Caco-2 (cell line): Measurements from ENCODE around the gene MRGPRG. TPM values are rescaled to one million over a fixed set of nuclear protein-coding genes. Genes with fewer than 3 reads are reported as not detected.

Experiments
- BruUV-seq: library from RNA; stranded (reverse); fragments of 400-500 nt; replicated peaks from 2 replicates; lab custom pipeline; 2021; lab: Mats Ljungman, UMichigan
- CTCF ChIA-PET: fragments of 300-600 bp; sonication (Branson Sonifier 250); formaldehyde crosslinking; loops from one replicate; lab custom pipeline; 2022; ENCODE audit warnings: antibody characterized with exemption; lab: Charles Lee
- POLR2A ChIA-PET: fragments of 300-600 bp; sonication (Branson Sonifier 250); formaldehyde crosslinking; loops from one replicate; lab custom pipeline; 2022; ENCODE audit warnings: antibody characterized with exemption; lab: Charles Lee
- DNase-seq, 2 experiments: peaks; one replicate each; pipeline versions ENCODE4 v3.0.0 to v3.0.0-alpha.2; 2020 to 2022
- H3K27me3 ChIP-seq: replicated peaks from 2 replicates; pipeline ENCODE4 v1.6.0; 2011; ENCODE audit warnings: low read length; ENCODE audit not compliant: control insufficient read depth, insufficient read depth
- H3K36me3 ChIP-seq: 2 replicates; pipeline ENCODE4 v1.5.1; 2011; ENCODE audit warnings: low read length; ENCODE audit not compliant: control insufficient read depth, insufficient read depth
- H3K4me1 ChIP-seq: fragments of 250-450 bp; sonication (Bioruptor Pico); 2 replicates; pipeline ENCODE4 v1.5.1; 2020; ENCODE audit warnings: mild to moderate bottlenecking
- H3K4me3 ChIP-seq: 2 replicates; pipeline ENCODE4 v1.5.1; 2011; ENCODE audit warnings: low read depth, mild to moderate bottlenecking, control low read depth, low read length
- H3K9me3 ChIP-seq: fragments of 250-450 bp; sonication (Bioruptor Pico); 2 replicates; pipeline ENCODE4 v1.5.1; 2020; ENCODE audit warnings: mild to moderate bottlenecking, moderate library complexity
- H3K27ac Mint-ChIP-seq: one replicate; pipeline ENCODE4 v1.8.0; 2022; ENCODE audit warnings: mixed read lengths; ENCODE audit not compliant: unreplicated experiment
- H3K27me3 Mint-ChIP-seq: one replicate; pipeline ENCODE4 v1.8.0; 2022; ENCODE audit warnings: mixed read lengths; ENCODE audit not compliant: insufficient read depth, unreplicated experiment
- H3K36me3 Mint-ChIP-seq: one replicate; pipeline ENCODE4 v1.8.0; 2022; ENCODE audit warnings: mild to moderate bottlenecking, mixed read lengths; ENCODE audit not compliant: insufficient read depth, unreplicated experiment
- H3K4me1 Mint-ChIP-seq: one replicate; pipeline ENCODE4 v1.8.0; 2022; ENCODE audit warnings: low read depth, mixed read lengths; ENCODE audit not compliant: unreplicated experiment
- H3K4me3 Mint-ChIP-seq: one replicate; pipeline ENCODE4 v1.8.0; 2022; ENCODE audit warnings: mild to moderate bottlenecking, moderate library complexity, mixed read lengths; ENCODE audit not compliant: unreplicated experiment
- H3K9me3 Mint-ChIP-seq: one replicate; pipeline ENCODE4 v1.8.0; 2022; ENCODE audit warnings: mixed read lengths; ENCODE audit not compliant: unreplicated experiment
- intact Hi-C: fragments of 100-400 bp; cut with micrococcal nuclease; formaldehyde crosslinking; loops from one replicate; pipeline ENCODE4 v1.10.0; 2022; ENCODE audit not compliant: unreplicated experiment
- total RNA-seq: library from RNA; stranded (reverse); gene quantifications from 2 replicates; pipeline ENCODE4 v1.2.3, GENCODE V29; 2022
- TF ChIP-seq, protein P1 (sequence below), 2 experiments: fragments of 200-600 bp in 1 of 2; IDR thresholded peaks; 1 replicate in 1 of 2; 2 replicates in 1 of 2; pipeline versions ENCODE4 v1.5.1 to v1.8.0; 2011 to 2022; ENCODE audit warnings: antibody characterized with exemption in 1 of 2, control low read depth in 1 of 2, inconsistent platforms in 1 of 2, low read depth in 1 of 2, low read length in 1 of 2, mild to moderate bottlenecking in 1 of 2, moderate library complexity in 1 of 2; ENCODE audit not compliant: insufficient read depth in 1 of 2, severe bottlenecking in 1 of 2, unreplicated experiment in 1 of 2

Gene MRGPRG
- total RNA-seq, 1 experiment from 2014 or later, result not detected

GRCh38 chr11:3197878-3198528, 20.6 kb downstream of the MRGPRG start:
- Mint-ChIP-seq H3K27ac (no peak overlapping the region), H3K36me3 (no peaks in the 10 kb centered on the region), H3K27me3 (peaks cover 3% of the 10 kb centered on the region), H3K4me3 (no peak overlapping the region), H3K4me1 (no peaks in the 10 kb centered on the region), H3K9me3 (no peaks in the 10 kb centered on the region)
- Histone ChIP-seq H3K4me1 (no peaks in the 10 kb centered on the region), H3K4me3 (no peak overlapping the region), H3K27me3 (peaks cover 2% of the 10 kb centered on the region), H3K9me3 (no peaks in the 10 kb centered on the region), H3K36me3 (no peaks in the 10 kb centered on the region)
- TF ChIP-seq, protein P1, sequence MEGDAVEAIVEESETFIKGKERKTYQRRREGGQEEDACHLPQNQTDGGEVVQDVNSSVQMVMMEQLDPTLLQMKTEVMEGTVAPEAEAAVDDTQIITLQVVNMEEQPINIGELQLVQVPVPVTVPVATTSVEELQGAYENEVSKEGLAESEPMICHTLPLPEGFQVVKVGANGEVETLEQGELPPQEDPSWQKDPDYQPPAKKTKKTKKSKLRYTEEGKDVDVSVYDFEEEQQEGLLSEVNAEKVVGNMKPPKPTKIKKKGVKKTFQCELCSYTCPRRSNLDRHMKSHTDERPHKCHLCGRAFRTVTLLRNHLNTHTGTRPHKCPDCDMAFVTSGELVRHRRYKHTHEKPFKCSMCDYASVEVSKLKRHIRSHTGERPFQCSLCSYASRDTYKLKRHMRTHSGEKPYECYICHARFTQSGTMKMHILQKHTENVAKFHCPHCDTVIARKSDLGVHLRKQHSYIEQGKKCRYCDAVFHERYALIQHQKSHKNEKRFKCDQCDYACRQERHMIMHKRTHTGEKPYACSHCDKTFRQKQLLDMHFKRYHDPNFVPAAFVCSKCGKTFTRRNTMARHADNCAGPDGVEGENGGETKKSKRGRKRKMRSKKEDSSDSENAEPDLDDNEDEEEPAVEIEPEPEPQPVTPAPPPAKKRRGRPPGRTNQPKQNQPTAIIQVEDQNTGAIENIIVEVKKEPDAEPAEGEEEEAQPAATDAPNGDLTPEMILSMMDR (IDR thresholded peaks at IDR 0.05; ENCODE audit: insufficient read depth in 1 of 2, low read depth in 1 of 2, low read length in 1 of 2, severe bottlenecking in 1 of 2, unreplicated experiment in 1 of 2), result no peak
- DNase-seq, result no peak
- CTCF ChIA-PET, result no interaction called here
- no TSS peak for BruUV-seq
- intact Hi-C loops, result no loop called here
- POLR2A ChIA-PET, result no interaction called here

GRCh38 chr11:3197044-3197695, 21.4 kb downstream of the MRGPRG start:
- no TSS peak for BruUV-seq
- no peak overlapping the region for H3K4me3 ChIP-seq
- H3K9me3 ChIP-seq, result no peaks in the 10 kb centered on the region
- no peaks in the 10 kb centered on the region for H3K4me1 ChIP-seq
- H3K9me3 Mint-ChIP-seq, result no peaks in the 10 kb centered on the region
- no peak overlapping the region for H3K4me3 Mint-ChIP-seq
- intact Hi-C loops, result no loop called here
- TF ChIP-seq, protein P1 (IDR thresholded peaks at IDR 0.05; ENCODE audit: insufficient read depth in 1 of 2, low read depth in 1 of 2, low read length in 1 of 2, severe bottlenecking in 1 of 2, unreplicated experiment in 1 of 2), result no peak
- DNase-seq, result no peak
- ChIA-PET CTCF (no interaction called here), POLR2A (no interaction called here)
- peaks cover 1% of the 10 kb centered on the region for H3K27me3 ChIP-seq
- no peaks in the 10 kb centered on the region for H3K36me3 ChIP-seq
- no peaks in the 10 kb centered on the region for H3K4me1 Mint-ChIP-seq
- H3K36me3 Mint-ChIP-seq, result no peaks in the 10 kb centered on the region
- no peak overlapping the region for H3K27ac Mint-ChIP-seq
- peaks cover 3% of the 10 kb centered on the region for H3K27me3 Mint-ChIP-seq

DNA sequence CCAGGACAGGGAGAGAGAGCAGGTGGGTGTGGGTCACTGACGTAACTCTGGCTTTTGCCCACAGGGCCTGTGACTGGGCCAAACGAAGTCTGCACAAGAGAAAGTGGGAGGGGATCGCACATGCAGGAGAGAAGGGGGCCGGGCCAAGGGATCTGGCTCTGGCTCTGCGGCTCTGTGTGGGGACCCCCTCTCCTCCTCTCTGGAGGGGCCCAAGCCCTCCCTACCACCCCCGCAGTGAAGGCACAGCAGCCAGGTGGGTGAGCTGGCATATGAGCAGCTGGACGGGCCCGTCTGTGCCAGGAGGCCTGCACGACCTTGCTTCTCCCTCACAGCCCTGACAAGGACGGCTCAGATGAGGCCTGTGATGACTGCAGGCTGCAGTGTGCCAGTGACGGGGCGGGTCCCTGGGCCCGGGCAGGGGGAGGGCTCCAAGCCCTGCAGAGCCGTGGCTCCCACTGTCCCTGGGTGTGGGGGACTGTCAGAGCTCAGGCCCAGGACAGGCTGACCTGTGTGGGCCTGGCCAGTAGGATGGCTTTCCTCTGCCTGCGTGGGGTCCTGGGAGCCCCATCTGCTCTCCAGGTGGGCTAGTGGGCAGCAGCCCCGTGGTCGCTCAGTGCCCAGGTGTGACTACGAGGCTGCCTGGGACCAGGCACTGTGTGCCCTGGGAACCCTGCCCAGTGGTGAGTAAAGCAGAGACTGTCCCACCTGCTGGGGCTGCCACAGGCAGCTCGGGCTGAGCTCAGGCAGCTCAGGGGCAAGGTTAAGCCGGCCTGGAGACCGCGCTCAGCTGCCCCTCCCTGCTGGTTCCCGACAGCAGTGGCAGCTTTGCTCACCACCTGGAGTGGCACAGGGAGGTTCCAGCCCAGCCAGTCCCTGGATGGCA, 22.2 kb downstream of the MRGPRG start:
- no peaks in the 10 kb centered on the region for H3K36me3 Mint-ChIP-seq
- H3K36me3 ChIP-seq, result no peaks in the 10 kb centered on the region
- intact Hi-C loops, result no loop called here
- H3K4me3 Mint-ChIP-seq, result no peak overlapping the region
- TF ChIP-seq, protein P1 (IDR thresholded peaks at IDR 0.05; ENCODE audit: insufficient read depth in 1 of 2, low read depth in 1 of 2, low read length in 1 of 2, severe bottlenecking in 1 of 2, unreplicated experiment in 1 of 2), result no peak
- ChIA-PET CTCF (no interaction called here), POLR2A (no interaction called here)
- no peaks in the 10 kb centered on the region for H3K9me3 ChIP-seq
- peaks cover 3% of the 10 kb centered on the region for H3K27me3 Mint-ChIP-seq
- no peak overlapping the region for H3K27ac Mint-ChIP-seq
- no peak overlapping the region for H3K4me3 ChIP-seq
- H3K4me1 Mint-ChIP-seq, result no peaks in the 10 kb centered on the region
- H3K9me3 Mint-ChIP-seq, result no peaks in the 10 kb centered on the region
- DNase-seq, result no peak
- peaks cover 1% of the 10 kb centered on the region for H3K27me3 ChIP-seq
- BruUV-seq, result no TSS peak
- no peaks in the 10 kb centered on the region for H3K4me1 ChIP-seq
